ENCODE results near the gene RSPH10B2.
"Not testable (repeated sequence)": the region's sequence is repeated elsewhere in the genome, so short reads cannot be mapped to it uniquely, and the experiment has no call there.

The RSPH10B2 gene

DNA sequence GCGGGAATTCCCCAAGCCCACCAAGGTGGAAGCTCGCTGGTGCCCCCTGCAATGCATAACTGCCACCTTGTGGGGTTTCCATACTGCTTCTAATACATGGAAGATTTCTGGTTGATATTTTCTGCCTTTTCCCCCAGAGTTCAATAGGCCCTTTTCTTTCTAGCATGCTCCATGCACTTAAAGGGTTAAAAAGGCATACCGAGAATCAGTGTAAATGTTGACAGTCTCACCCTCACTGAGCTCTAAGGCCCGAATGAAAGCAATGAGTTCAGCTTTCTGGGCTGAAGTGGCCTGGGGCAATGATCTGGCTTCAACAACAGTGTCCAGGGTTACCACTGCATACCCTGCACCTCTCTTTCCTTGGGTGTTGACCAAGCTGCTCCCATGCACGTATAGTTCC lies 89.2 kb downstream of the RSPH10B2 start:
- DNase-seq (ENCODE audit: low read depth), result not testable (repeated sequence)

DNA sequence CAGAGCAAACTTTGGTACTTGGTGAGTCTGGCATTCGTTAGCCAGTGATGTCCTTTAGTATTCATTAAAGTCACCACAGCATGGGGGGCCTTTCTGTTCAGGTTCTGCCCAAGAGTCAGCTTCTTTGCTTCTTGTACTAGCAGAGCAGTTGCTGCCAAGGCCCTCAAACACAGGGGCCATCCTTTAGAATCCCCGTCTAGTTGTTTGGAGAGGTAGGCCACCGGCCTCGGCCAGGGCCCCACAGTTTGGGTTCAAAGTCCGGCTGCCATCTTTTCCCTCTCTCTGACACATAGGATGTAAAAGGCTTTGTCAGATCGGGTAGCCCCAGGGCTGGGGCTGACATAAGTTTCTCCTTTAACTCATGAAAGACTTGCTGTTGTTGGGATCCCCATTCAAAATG lies 89.8 kb downstream of the RSPH10B2 start:
- DNase-seq (ENCODE audit: low read depth), result not testable (repeated sequence)

DNA sequence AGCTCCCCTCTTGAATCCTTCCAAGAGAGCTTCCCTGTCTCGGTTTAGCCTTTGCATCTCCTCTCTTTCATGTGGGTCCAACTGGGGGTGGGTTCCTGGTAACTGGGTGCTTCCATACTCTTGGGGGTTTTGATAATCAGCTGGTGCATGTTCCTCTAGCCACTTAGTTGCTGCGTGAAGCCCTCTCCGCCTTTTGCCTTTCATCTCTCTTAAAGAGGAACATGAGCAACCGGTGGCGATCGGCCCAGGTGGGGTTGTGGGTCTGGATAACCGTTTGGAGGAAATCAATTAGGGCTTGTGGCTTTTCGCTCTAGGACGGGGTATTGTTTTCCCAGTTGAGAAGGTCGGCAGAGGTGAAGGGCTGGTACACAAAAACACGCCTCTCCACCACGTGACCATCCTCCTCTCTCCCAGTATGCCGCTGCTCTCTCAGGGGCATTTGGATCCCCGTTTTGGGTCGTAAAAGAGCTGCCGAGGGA lies 92.1 kb downstream of the RSPH10B2 start:
- not testable (repeated sequence) for DNase-seq (ENCODE audit: low read depth)

DNA sequence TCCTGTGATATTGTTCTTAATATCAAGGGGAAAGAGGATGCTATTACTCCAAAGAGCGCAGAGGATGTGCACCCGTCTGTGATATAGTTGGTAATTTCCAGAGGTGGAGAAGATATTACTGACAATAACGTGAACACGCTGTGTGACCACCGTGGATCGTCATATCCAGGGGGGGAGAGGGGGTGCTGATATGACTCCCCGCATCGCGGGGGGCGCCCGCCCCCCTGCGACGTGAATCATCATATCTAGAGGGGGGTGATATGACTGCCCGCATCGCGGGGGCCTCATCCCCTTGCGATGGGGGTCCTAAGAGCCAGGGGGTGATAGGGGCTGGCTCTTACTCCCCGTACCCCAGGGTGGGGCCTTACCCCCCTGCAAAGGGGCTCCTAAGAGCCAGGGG lies 93.8 kb downstream of the RSPH10B2 start:
- not testable (repeated sequence) for DNase-seq (ENCODE audit: low read depth)

Data from stimulated activated CD8-positive, alpha-beta memory T cell treated with anti-CD3 and anti-CD28 coated beads, Interleukin-7, amount 100 ng/mL, for 24 hours (primary cell).